Ishikawa (cell line): Measurements from ENCODE around the gene DEDD2.

Source experiments
- CREB1 ChIP-seq: IDR thresholded peaks from 2 replicates; pipeline ENCODE4 v1.6.1; 2012; ENCODE audit warnings: low read depth
- NFIC ChIP-seq: IDR thresholded peaks from 2 replicates; pipeline ENCODE4 v1.6.1; 2012
- RAD21 ChIP-seq: IDR thresholded peaks from 2 replicates; pipeline ENCODE4 v1.6.1; 2012; ENCODE audit warnings: low read depth
- REST ChIP-seq: IDR thresholded peaks from 2 replicates; pipeline ENCODE4 v1.6.1; 2012; ENCODE audit warnings: low read depth, mild to moderate bottlenecking
- TAF1 ChIP-seq: IDR thresholded peaks from 2 replicates; pipeline ENCODE4 v1.6.1; 2012; ENCODE audit warnings: low read depth, mild to moderate bottlenecking
- YY1 ChIP-seq: IDR thresholded peaks from 2 replicates; pipeline ENCODE4 v1.6.1; 2012; ENCODE audit warnings: low read depth

- TF ChIP-seq REST: no peak
- no peak for TF ChIP-seq RAD21
- TF ChIP-seq NFIC: no peak
- no peak for TF ChIP-seq CREB1
- TF ChIP-seq TAF1: no peak
- TF ChIP-seq YY1: no peak
Observed at GRCh38 chr19:42248270-42249148, 31.0 kb upstream of the DEDD2 start.
